NOMO-1 treated with dmso at 0.1 percent for 144 hours (cell line): ENCODE results near the gene CROT.
A peak's percentile ranks its signal among the peaks of the same experiment; 100 is the strongest.
"Not testable (repeated sequence)": the region's sequence is repeated elsewhere in the genome, so short reads cannot be mapped to it uniquely, and the experiment has no call there.

Source experiments
- DNase-seq: peaks from one replicate; lab custom pipeline; 2025; ENCODE audit not compliant: unreplicated experiment; lab: John Stamatoyannopoulos, UW

Gene CROT

GRCh38 chr7:87345166-87345927 lies at the start of gene CROT:
TSS of gene CROT (plus strand) at chr7:87345664. CDS start at chr7:87349069, 3,405 bp downstream.
- DNase-seq, result peak; percentile 99

GRCh38 chr7:87300756-87301155 lies 44.7 kb upstream of the CROT start:
- DNase-seq, result no peak

GRCh38 chr7:87310790-87311419 lies 34.6 kb upstream of the CROT start:
- no peak for DNase-seq

GRCh38 chr7:87312215-87312865 lies 33.1 kb upstream of the CROT start:
- DNase-seq, result peak; percentile 73

- no peak for DNase-seq
Measured at GRCh38 chr7:87316097-87316700, 29.3 kb upstream of the CROT start.

GRCh38 chr7:87316846-87317552 lies 28.5 kb upstream of the CROT start:
- DNase-seq, result no peak

- no peak for DNase-seq
Measured at GRCh38 chr7:87317691-87318245, 27.7 kb upstream of the CROT start.

- no peak for DNase-seq
Measured at GRCh38 chr7:87318741-87319140, 26.7 kb upstream of the CROT start.

GRCh38 chr7:87319154-87319581 lies 26.3 kb upstream of the CROT start:
- DNase-seq, result not testable (repeated sequence)

- DNase-seq, result no peak
Measured at GRCh38 chr7:87322912-87323311, 22.6 kb upstream of the CROT start.

- no peak for DNase-seq
Measured at GRCh38 chr7:87325576-87326370, 19.7 kb upstream of the CROT start.

- no peak for DNase-seq
Measured at GRCh38 chr7:87328281-87328680, 17.2 kb upstream of the CROT start.

- DNase-seq, result no peak
Measured at GRCh38 chr7:87330316-87330715, 15.1 kb upstream of the CROT start.

- no peak for DNase-seq
Measured at GRCh38 chr7:87330942-87331341, 14.5 kb upstream of the CROT start.

- no peak for DNase-seq
Measured at GRCh38 chr7:87331687-87332252, 13.7 kb upstream of the CROT start.

- DNase-seq, result no peak
Measured at GRCh38 chr7:87332321-87332720, 13.1 kb upstream of the CROT start.

GRCh38 chr7:87336136-87336535 lies 9.3 kb upstream of the CROT start:
- no peak for DNase-seq

GRCh38 chr7:87337331-87337730 lies 8.1 kb upstream of the CROT start:
- DNase-seq, result no peak

- DNase-seq, result no peak
Measured at GRCh38 chr7:87339373-87339897, 6.0 kb upstream of the CROT start.
